ENCODE measurements around the gene LRCH1.
"Not testable (repeated sequence)": the region's sequence is repeated elsewhere in the genome, so short reads cannot be mapped to it uniquely, and the experiment has no call there.

LRCH1 gene

GRCh38 chr13:46756977-46757376 is 204.0 kb downstream of the LRCH1 start:
- intact Hi-C loops (cut with DNase I), result no loop called here
- DNase-seq, result no peak

GRCh38 chr13:46757640-46758039 is 204.7 kb downstream of the LRCH1 start:
- intact Hi-C loops (cut with DNase I), result no loop called here

GRCh38 chr13:46759846-46760245 is 206.9 kb downstream of the LRCH1 start:
- intact Hi-C loops (cut with DNase I), result no loop called here
- DNase-seq, result no peak

More at GRCh38 chr13:46757640-46758039, 204.7 kb downstream of the LRCH1 start:
- DNase-seq, result no peak

- intact Hi-C loops (cut with DNase I), result no loop called here
- no peak for DNase-seq
Observed at GRCh38 chr13:46761174-46761573, 208.2 kb downstream of the LRCH1 start.

- intact Hi-C loops (cut with DNase I), result no loop called here
- no peak for DNase-seq
Observed at GRCh38 chr13:46761866-46762265, 208.9 kb downstream of the LRCH1 start.

GRCh38 chr13:46769925-46770324 is 217.0 kb downstream of the LRCH1 start:
- intact Hi-C loops (cut with DNase I); DNase-seq: not testable (repeated sequence)

- intact Hi-C loops (cut with DNase I), result no loop called here
- DNase-seq, result no peak
Observed at GRCh38 chr13:46771693-46772092, 218.7 kb downstream of the LRCH1 start.

- no peak for DNase-seq
- intact Hi-C loops (cut with DNase I), result no loop called here
Observed at GRCh38 chr13:46773541-46773940, 220.6 kb downstream of the LRCH1 start.

- intact Hi-C loops (cut with DNase I), result no loop called here
- DNase-seq, result no peak
Observed at GRCh38 chr13:46775385-46776107, 222.6 kb downstream of the LRCH1 start.

GRCh38 chr13:46778095-46778494 is 225.1 kb downstream of the LRCH1 start:
- intact Hi-C loops (cut with DNase I), result no loop called here

GRCh38 chr13:46778890-46779289 is 225.9 kb downstream of the LRCH1 start:
- DNase-seq, result no peak
- intact Hi-C loops (cut with DNase I), result no loop called here

More at GRCh38 chr13:46778095-46778494, 225.1 kb downstream of the LRCH1 start:
- no peak for DNase-seq

- no peak for DNase-seq
- intact Hi-C loops (cut with DNase I), result no loop called here
Observed at GRCh38 chr13:46782066-46782465, 229.1 kb downstream of the LRCH1 start.

- intact Hi-C loops (cut with DNase I), result no loop called here
- DNase-seq, result no peak
Observed at GRCh38 chr13:46782691-46783090, 229.7 kb downstream of the LRCH1 start.

- no peak for DNase-seq
- intact Hi-C loops (cut with DNase I), result no loop called here
Observed at GRCh38 chr13:46783504-46783903, 230.5 kb downstream of the LRCH1 start.

GRCh38 chr13:46795321-46795720 is 242.4 kb downstream of the LRCH1 start:
- intact Hi-C loops (cut with DNase I), result no loop called here
- no peak for DNase-seq

GRCh38 chr13:46796129-46796514 is 243.2 kb downstream of the LRCH1 start:
- intact Hi-C loops (cut with DNase I), result no loop called here

GRCh38 chr13:46796515-46797474 is 243.8 kb downstream of the LRCH1 start, which contains the start of gene ESD:
Gene ESD (minus strand): TSS chr13:46797161. CDS start chr13:46791413, 5,748 bp downstream.
- peak; percentile 85 to 98 (median 87) for DNase-seq
- intact Hi-C loops (cut with DNase I), result no loop called here

More at GRCh38 chr13:46796129-46796514, 243.2 kb downstream of the LRCH1 start:
- no peak for DNase-seq

GRCh38 chr13:46797501-46798237 is 244.7 kb downstream of the LRCH1 start:
- intact Hi-C loops (cut with DNase I), result no loop called here
- peak in 1 of 10 donors; percentile 36 for DNase-seq

GRCh38 chr13:46799139-46799538 is 246.2 kb downstream of the LRCH1 start:
- intact Hi-C loops (cut with DNase I), result no loop called here
- no peak for DNase-seq

- intact Hi-C loops (cut with DNase I), result no loop called here
- DNase-seq, result no peak
Observed at GRCh38 chr13:46801858-46802257, 248.9 kb downstream of the LRCH1 start.
